ENCODE measurements around the gene CNTRL.

DNA sequence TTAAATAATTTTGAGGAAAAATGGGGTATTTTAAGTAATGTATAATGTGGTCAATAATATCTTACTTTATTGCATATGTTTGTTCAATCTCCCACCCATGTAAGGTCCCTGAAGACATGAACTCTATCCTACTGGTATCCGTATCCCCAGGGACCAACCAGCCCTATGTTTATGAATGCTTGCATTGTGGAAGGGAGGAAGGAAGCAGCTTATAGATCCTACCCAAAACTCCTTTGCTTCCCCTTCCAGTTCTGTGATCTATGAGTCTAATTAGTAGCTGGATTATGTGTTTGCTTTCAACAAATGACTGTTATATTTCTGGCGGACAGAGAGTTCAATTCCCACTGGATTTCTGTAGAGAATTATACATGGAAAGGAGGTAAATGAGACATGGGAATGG lies 45.6 kb downstream of the CNTRL start:
- TF ChIP-seq EZH2 (IDR thresholded peaks at IDR 0.05; ENCODE audit: borderline replicate concordance, insufficient read depth, low read depth, low read length, poor library complexity, severe bottlenecking): no peak
- TF ChIP-seq, protein P1, sequence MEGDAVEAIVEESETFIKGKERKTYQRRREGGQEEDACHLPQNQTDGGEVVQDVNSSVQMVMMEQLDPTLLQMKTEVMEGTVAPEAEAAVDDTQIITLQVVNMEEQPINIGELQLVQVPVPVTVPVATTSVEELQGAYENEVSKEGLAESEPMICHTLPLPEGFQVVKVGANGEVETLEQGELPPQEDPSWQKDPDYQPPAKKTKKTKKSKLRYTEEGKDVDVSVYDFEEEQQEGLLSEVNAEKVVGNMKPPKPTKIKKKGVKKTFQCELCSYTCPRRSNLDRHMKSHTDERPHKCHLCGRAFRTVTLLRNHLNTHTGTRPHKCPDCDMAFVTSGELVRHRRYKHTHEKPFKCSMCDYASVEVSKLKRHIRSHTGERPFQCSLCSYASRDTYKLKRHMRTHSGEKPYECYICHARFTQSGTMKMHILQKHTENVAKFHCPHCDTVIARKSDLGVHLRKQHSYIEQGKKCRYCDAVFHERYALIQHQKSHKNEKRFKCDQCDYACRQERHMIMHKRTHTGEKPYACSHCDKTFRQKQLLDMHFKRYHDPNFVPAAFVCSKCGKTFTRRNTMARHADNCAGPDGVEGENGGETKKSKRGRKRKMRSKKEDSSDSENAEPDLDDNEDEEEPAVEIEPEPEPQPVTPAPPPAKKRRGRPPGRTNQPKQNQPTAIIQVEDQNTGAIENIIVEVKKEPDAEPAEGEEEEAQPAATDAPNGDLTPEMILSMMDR (IDR thresholded peaks at IDR 0.05): no peak
